IPS-20b (cell line): ENCODE data around the gene MOV10.

Experiments used
- H3K27ac ChIP-seq: one replicate; pipeline ENCODE4 v1.5.1; 2013; ENCODE audit warnings: low read length
- H3K27me3 ChIP-seq: 2 replicates; pipeline ENCODE4 v1.6.1; 2013; ENCODE audit warnings: mild to moderate bottlenecking, low read length, inconsistent platforms; ENCODE audit not compliant: insufficient read depth
- H3K36me3 ChIP-seq: 2 replicates; pipeline ENCODE4 v1.6.1; 2013; ENCODE audit warnings: low read depth, mild to moderate bottlenecking, inconsistent platforms, low read length, moderate library complexity; ENCODE audit not compliant: insufficient read depth
- H3K4me1 ChIP-seq: 2 replicates; pipeline ENCODE4 v1.6.1; 2013; ENCODE audit warnings: mild to moderate bottlenecking, control low read depth, inconsistent platforms, low read length, moderate library complexity; ENCODE audit not compliant: insufficient read depth
- H3K4me3 ChIP-seq: 2 replicates; pipeline ENCODE4 v1.5.1; 2013; ENCODE audit warnings: mild to moderate bottlenecking, low read length, inconsistent platforms
- H3K9ac ChIP-seq: 2 replicates; pipeline ENCODE4 v1.6.1; 2013; ENCODE audit warnings: low read depth, mild to moderate bottlenecking, inconsistent platforms, low read length, moderate library complexity
- H3K9me3 ChIP-seq: 2 replicates; pipeline ENCODE4 v1.6.1; 2013; ENCODE audit warnings: mild to moderate bottlenecking, low read depth, low read length, inconsistent platforms; ENCODE audit not compliant: insufficient read depth

The MOV10 gene

DNA sequence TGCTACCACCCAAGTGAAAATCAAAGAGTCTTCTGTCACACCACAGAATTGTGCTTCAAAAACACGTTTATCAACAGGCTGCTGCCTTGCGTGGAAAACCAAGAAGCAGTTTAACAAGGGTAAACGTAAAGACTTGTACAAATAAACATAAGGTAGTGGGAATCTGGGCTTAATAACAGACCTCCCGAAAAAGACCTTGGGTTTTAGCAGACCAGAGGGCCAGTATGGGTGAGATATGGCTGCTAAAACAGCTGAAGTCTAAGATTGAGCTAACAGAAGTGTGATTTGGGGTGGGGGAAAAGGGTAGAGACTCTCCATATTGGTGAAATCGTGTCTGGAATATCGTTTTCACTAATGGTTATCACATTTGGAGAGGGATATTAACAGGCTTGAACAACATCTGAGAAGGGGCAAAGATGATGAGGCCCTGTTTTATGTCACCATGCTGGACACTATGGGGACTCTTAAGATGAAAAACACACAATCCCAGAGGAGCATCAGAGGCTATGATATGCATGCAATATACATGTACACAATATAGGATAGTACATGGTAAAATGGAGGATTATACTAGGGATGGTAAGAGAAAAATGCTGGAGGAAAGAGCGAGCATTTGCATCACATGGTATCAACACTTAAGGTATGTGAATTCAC is 1.4 kb downstream of the MOV10 start:
- H3K27me3 ChIP-seq, result peaks cover 14% of the 10 kb centered on the region
- peaks cover 34% of the 10 kb centered on the region for H3K4me1 ChIP-seq
- peak overlapping the region; percentile 86 for H3K9ac ChIP-seq
- peaks cover 5% of the 10 kb centered on the region for H3K36me3 ChIP-seq
- H3K4me3 ChIP-seq, result peak overlapping the region; percentile 85
- no peak overlapping the region for H3K27ac ChIP-seq
- no peaks in the 10 kb centered on the region for H3K9me3 ChIP-seq

DNA sequence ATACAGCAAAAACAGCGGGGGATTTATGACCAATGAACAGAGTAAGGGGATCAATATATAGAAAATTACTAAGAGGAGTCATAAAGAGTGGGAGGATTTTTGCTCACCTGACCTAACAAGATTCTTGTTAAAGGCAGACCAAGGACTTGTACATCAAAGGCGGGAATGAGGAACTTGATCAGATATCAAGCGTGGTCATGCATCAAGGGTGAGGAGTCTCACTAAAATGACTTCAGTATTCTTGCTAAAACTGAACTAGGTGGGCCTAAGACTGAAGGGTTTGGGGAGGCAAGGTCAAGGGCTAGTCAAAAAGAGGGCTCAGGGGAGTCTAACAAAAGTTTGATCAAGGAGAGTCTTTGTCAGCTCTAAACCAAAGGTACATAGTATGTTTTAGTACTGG is 2.1 kb downstream of the MOV10 start:
- Histone ChIP-seq H3K27ac (no peak overlapping the region), H3K9me3 (no peaks in the 10 kb centered on the region), H3K27me3 (peaks cover 14% of the 10 kb centered on the region), H3K36me3 (no peaks in the 10 kb centered on the region; the same call in 1 of the 2 replicates), H3K4me3 (no peak overlapping the region), H3K4me1 (peaks cover 28% of the 10 kb centered on the region), H3K9ac (no peak overlapping the region)

DNA sequence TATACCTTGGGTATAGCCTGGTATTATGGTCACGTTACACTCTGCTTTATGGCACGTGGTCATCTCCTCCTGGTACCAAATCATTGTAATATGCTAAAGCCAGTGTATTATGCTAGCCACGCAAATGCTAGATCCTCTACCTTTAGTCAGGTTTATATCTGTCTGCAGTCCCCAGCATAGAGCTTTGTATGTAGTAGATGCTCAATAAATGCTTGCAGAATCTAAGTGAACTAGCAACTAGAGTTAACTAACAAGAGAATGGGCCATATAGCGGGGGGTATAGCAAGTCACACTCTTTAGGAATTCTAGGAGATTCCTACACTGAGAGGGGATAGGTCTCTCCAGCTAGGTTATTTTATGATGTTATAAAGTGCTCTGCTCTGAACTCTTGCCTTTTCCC is 3.0 kb downstream of the MOV10 start:
- Histone ChIP-seq H3K4me3 (no peak overlapping the region), H3K36me3 (no peaks in the 10 kb centered on the region), H3K9ac (no peak overlapping the region), H3K27me3 (peaks cover 14% of the 10 kb centered on the region), H3K4me1 (peaks cover 20% of the 10 kb centered on the region), H3K9me3 (no peaks in the 10 kb centered on the region), H3K27ac (no peak overlapping the region)

DNA sequence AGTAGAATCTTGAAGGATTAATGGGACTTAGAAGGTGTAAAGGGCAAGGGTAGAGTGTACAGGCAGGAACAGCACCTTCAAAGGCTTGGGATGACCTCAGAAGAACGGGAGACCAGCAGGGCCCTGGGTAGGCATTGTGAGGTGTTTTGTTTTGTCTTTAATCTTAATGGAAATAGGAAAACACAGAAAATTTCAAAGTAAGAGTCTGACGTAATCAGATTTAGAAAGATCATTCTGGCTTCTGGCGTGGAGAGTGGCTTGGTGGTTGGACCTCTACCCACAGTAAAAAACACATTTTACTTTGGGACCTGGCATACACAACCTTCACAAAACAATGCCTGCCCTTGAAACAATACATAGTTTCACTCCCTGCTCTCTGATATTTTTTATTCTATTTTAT is 4.1 kb downstream of the MOV10 start:
- H3K9ac ChIP-seq, result no peak overlapping the region
- no peak overlapping the region for H3K27ac ChIP-seq
- H3K27me3 ChIP-seq, result peaks cover 14% of the 10 kb centered on the region
- H3K9me3 ChIP-seq, result no peaks in the 10 kb centered on the region
- H3K4me3 ChIP-seq, result no peak overlapping the region
- no peaks in the 10 kb centered on the region for H3K36me3 ChIP-seq
- peaks cover 11% of the 10 kb centered on the region; the same call in 1 of the 2 replicates for H3K4me1 ChIP-seq

DNA sequence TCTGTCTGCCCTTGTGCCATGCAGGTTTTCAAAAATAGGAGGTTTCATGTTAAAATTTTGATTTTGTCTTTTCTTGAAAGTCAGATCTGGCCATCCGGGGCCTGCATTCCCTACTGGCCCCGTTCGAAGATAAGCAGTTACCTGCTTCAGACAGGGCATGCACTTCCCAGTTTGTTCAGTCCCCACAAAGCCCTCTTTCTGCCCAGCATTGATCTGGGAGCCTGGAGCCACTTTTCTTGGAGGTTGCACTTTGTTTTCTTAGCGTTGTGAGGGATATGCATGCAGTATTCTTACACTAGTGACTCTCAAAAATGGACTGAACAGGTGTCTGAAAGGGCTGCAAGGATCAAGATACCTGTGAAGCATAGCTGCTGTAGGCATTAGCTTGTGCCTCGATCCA is 11.5 kb downstream of the MOV10 start:
- Histone ChIP-seq H3K27me3 (no peaks in the 10 kb centered on the region), H3K9me3 (no peaks in the 10 kb centered on the region), H3K4me3 (no peak overlapping the region), H3K36me3 (peaks cover 12% of the 10 kb centered on the region), H3K4me1 (peaks cover 5% of the 10 kb centered on the region; the same call in 1 of the 2 replicates), H3K9ac (no peak overlapping the region), H3K27ac (no peak overlapping the region)

DNA sequence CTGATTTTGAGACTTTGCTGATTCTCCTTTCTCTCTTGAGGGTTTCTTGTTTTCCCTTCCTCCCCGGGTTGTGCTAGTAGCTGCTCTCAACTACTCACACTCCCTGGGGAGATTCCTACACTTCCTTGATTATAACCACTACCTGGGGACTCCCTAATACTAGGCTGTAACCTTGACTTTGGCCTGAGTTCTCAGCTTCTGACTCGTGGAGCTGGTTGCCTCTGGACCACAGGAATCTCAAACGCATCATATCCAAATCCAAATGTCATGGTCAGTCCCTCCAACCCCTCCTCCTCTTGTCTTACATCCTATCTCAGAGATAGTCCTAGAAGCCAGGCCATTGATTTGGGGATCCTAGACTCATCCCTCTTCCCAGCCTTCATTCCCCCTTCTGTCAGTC is 12.0 kb downstream of the MOV10 start:
- Histone ChIP-seq H3K27ac (no peak overlapping the region), H3K27me3 (no peaks in the 10 kb centered on the region), H3K9ac (no peak overlapping the region), H3K9me3 (no peaks in the 10 kb centered on the region), H3K4me1 (peaks cover 5% of the 10 kb centered on the region; the same call in 1 of the 2 replicates), H3K4me3 (no peak overlapping the region), H3K36me3 (peaks cover 17% of the 10 kb centered on the region)

DNA sequence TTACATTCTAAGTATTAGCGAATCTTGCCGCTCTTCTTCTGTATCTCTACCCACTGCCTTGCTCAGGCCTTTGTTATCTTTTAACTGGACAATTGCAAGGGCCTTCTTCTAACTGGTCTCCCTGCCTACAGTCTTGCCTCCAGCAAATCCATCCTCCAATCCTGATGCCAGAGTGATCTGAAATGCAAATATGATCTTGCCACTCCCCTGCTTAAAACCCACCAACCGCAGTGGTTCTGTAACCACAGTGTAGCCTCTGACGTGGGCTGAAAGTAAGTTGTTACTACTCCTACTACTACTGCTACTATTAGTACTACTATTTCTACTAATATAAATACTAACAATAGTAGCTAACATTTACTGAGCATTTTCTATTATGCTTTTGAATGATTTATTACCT is 12.4 kb downstream of the MOV10 start:
- no peak overlapping the region for H3K4me3 ChIP-seq
- no peak overlapping the region for H3K9ac ChIP-seq
- H3K36me3 ChIP-seq, result peaks cover 21% of the 10 kb centered on the region
- no peaks in the 10 kb centered on the region for H3K27me3 ChIP-seq
- no peaks in the 10 kb centered on the region for H3K9me3 ChIP-seq
- no peak overlapping the region for H3K27ac ChIP-seq
- peaks cover 5% of the 10 kb centered on the region; the same call in 1 of the 2 replicates for H3K4me1 ChIP-seq

DNA sequence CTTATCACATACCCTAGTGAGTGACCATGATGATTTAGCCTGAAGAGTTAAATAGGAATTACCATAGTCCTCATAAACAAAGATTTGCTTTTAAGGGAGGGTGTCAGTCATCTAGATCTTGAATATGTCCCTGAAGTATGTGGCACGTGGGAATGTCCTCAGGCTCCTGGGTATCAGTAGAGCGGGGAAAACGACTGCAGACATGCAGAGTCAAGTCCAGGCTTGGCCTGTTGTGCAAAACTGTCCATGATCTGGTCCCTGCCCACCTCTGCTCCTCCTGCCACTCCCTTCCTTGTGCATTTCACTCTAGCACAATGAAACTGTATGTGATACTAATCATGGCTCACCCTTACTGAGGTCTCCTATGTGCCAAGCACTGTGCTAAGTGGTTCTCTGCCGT is 12.9 kb downstream of the MOV10 start:
- no peak overlapping the region for H3K4me3 ChIP-seq
- H3K9me3 ChIP-seq, result no peaks in the 10 kb centered on the region
- no peak overlapping the region for H3K27ac ChIP-seq
- H3K9ac ChIP-seq, result no peak overlapping the region
- peaks cover 5% of the 10 kb centered on the region; the same call in 1 of the 2 replicates for H3K4me1 ChIP-seq
- H3K36me3 ChIP-seq, result peaks cover 26% of the 10 kb centered on the region
- no peaks in the 10 kb centered on the region for H3K27me3 ChIP-seq

DNA sequence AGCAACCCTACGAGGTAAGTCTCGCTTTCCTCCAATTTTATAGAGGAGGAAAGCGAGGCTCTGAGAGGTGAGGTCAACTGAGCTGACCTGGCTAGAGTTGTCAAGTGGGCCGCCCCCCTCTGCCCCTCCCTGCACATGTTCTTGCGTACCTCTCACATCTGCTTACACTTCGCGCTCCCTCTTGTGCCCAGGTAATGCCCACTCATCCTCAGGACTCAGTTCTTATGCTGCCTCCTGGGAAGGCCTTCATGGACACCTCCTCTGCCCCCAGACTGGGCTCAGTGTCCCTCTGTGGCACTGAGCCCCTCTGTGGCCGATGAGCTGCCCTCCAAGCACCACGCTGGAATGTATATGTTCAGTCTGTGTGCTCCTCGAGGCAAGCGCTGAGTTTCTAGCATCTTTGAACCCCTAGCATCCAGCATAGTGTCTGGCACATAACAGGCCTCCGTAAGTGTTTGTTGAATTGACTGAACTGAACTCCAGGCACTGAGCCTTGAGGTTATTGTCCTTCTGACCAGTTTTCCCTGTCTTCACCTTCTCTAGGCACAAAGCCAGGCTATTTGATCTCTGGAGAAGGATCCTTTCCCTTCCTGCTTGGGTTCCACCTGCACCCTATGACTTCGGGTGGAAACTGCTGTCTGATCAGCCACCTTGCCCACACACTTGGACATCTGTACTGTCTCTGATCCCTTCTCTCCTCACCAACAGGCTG is 13.5 kb downstream of the MOV10 start:
- Histone ChIP-seq H3K27ac (no peak overlapping the region), H3K36me3 (peaks cover 32% of the 10 kb centered on the region), H3K4me3 (no peak overlapping the region), H3K9ac (no peak overlapping the region), H3K9me3 (no peaks in the 10 kb centered on the region), H3K4me1 (peaks cover 5% of the 10 kb centered on the region; the same call in 1 of the 2 replicates), H3K27me3 (no peaks in the 10 kb centered on the region)

DNA sequence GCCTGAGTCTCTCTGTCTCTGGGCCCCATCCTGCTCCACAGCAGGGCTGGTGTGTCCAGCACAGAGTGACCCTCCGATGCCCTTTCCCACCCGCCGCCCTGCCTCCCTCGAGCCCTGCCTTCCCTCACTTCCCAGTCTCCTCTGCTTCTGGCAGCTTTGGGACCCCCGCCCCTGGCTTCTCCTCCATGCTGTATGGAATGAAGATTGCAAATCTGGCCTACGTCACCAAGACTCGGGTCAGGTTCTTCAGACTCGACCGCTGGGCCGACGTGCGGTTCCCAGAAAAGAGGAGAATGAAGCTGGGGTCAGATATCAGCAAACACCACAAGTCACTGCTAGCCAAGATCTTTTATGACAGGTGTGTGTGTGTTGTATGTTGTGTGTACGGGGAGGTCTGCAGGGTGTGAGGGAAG is 14.3 kb downstream of the MOV10 start:
- Histone ChIP-seq H3K9ac (no peak overlapping the region), H3K4me1 (peaks cover 5% of the 10 kb centered on the region; the same call in 1 of the 2 replicates), H3K9me3 (no peaks in the 10 kb centered on the region), H3K27me3 (no peaks in the 10 kb centered on the region), H3K27ac (no peak overlapping the region), H3K4me3 (no peak overlapping the region), H3K36me3 (peaks cover 38% of the 10 kb centered on the region)

DNA sequence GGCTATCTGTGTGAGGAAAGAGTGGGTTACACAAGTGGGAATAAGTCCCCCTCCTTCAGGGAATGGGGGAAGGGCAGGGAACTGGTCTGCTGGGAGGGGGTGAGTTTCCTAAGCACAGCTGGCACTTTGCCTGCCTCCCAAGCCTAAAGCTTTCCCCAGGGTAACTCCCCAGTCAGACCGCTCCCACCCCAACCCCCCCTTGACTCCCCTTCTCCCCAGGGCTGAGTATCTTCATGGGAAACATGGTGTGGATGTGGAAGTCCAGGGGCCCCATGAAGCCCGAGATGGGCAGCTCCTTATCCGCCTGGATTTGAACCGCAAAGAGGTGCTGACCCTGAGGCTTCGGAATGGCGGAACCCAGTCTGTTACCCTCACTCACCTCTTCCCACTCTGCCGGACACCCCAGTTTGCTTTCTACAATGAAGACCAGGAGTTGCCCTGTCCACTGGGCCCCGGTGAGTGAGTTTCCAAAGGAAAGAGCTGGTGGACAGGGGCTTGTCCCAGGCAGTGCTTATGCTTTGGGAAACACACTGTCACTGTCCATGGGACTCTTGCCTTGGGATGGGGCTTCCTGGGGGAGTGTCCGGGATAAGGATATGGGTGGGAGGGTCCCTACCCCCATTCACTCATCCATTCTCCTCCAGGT is 14.9 kb downstream of the MOV10 start:
- Histone ChIP-seq H3K27ac (no peak overlapping the region), H3K4me1 (peaks cover 5% of the 10 kb centered on the region; the same call in 1 of the 2 replicates), H3K4me3 (no peak overlapping the region), H3K9ac (no peak overlapping the region; the same call in 1 of the 2 replicates), H3K27me3 (no peaks in the 10 kb centered on the region), H3K36me3 (peaks cover 43% of the 10 kb centered on the region), H3K9me3 (no peaks in the 10 kb centered on the region)
